Stimulated activated CD4-positive, alpha-beta T cell treated with anti-CD3 and anti-CD28 coated beads, Interleukin-4, amount 100 ng/mL, for 24 hours (primary cell): ENCODE data around the gene TAS1R2.
"Not testable (repeated sequence)": the region's sequence is repeated elsewhere in the genome, so short reads cannot be mapped to it uniquely, and the experiment has no call there.

Source experiments
- DNase-seq: peaks from one replicate; pipeline ENCODE4 v3.0.0-alpha.2; 2020

The TAS1R2 gene

GRCh38 chr1:18859560-18859959 is at the start of gene TAS1R2:
Gene TAS1R2, minus strand, starts transcription at chr1:18859660. Its CDS starts 0 bp downstream, at chr1:18859660.
- DNase-seq, result no peak

GRCh38 chr1:18907917-18908845 is 48.7 kb upstream of the TAS1R2 start:
- no peak for DNase-seq

- DNase-seq, result peak; percentile 70
These were observed 47.8 kb upstream of the TAS1R2 start for GRCh38 chr1:18907021-18907916.

- no peak for DNase-seq
These were observed 43.9 kb upstream of the TAS1R2 start for GRCh38 chr1:18903291-18903756.

GRCh38 chr1:18902523-18903290 is 43.2 kb upstream of the TAS1R2 start, which contains the start of gene ALDH4A1:
Gene ALDH4A1, minus strand, starts transcription at chr1:18902555. Its CDS starts 32 bp downstream, at chr1:18902523.
- peak; percentile 96 for DNase-seq

- DNase-seq, result no peak
These were observed 42.6 kb upstream of the TAS1R2 start for GRCh38 chr1:18901952-18902522.

- no peak for DNase-seq
These were observed 41.9 kb upstream of the TAS1R2 start for GRCh38 chr1:18901147-18901951.

- DNase-seq, result no peak
These were observed 40.9 kb upstream of the TAS1R2 start for GRCh38 chr1:18900303-18900841.

- no peak for DNase-seq
These were observed 40.0 kb upstream of the TAS1R2 start for GRCh38 chr1:18899363-18900049.

- no peak for DNase-seq
These were observed 39.1 kb upstream of the TAS1R2 start for GRCh38 chr1:18898567-18898966.

- DNase-seq, result no peak
These were observed 35.9 kb upstream of the TAS1R2 start for GRCh38 chr1:18895317-18895716.

GRCh38 chr1:18893120-18893519 is 33.7 kb upstream of the TAS1R2 start:
- no peak for DNase-seq

- not testable (repeated sequence) for DNase-seq
These were observed 32.4 kb upstream of the TAS1R2 start for GRCh38 chr1:18891858-18892257.

- no peak for DNase-seq
These were observed 31.9 kb upstream of the TAS1R2 start for GRCh38 chr1:18891426-18891780.

GRCh38 chr1:18890706-18891425 is 31.4 kb upstream of the TAS1R2 start:
- DNase-seq, result no peak

GRCh38 chr1:18886003-18886335 is 26.5 kb upstream of the TAS1R2 start:
- no peak for DNase-seq

GRCh38 chr1:18885311-18886002 is 26.0 kb upstream of the TAS1R2 start:
- DNase-seq, result no peak

- DNase-seq, result no peak
These were observed 25.3 kb upstream of the TAS1R2 start for GRCh38 chr1:18884727-18885126.

- no peak for DNase-seq
These were observed 24.9 kb upstream of the TAS1R2 start for GRCh38 chr1:18884419-18884717.
